Activated CD4-positive, alpha-beta memory T cell treated with anti-CD3 and anti-CD28 coated beads for 36 hours (primary cell): ENCODE data around the gene RNF149. TPM values are rescaled to one million over a fixed set of nuclear protein-coding genes. Genes with fewer than 3 reads are reported as not detected.

Experiments used
- CTCF ChIA-PET: fragments of 350-600 bp; sonication (Branson Sonifier 250); formaldehyde crosslinking; loops from one replicate; lab custom pipeline; 2021; ENCODE audit warnings: antibody characterized with exemption, inconsistent platforms; lab: Charles Lee
- POLR2A ChIA-PET: fragments of 350-600 bp; sonication (Branson Sonifier 250); formaldehyde crosslinking; loops from one replicate; lab custom pipeline; 2021; ENCODE audit warnings: antibody characterized with exemption; lab: Charles Lee
- DNase-seq: peaks from one replicate; pipeline ENCODE4 v3.0.0-alpha.2; 2020
- H3K27ac Mint-ChIP-seq: one replicate; pipeline ENCODE4 v1.8.0; 2021; ENCODE audit warnings: mixed read lengths
- H3K27me3 Mint-ChIP-seq: one replicate; pipeline ENCODE4 v1.8.0; 2021; ENCODE audit warnings: mixed read lengths
- H3K36me3 Mint-ChIP-seq: one replicate; pipeline ENCODE4 v1.8.0; 2021; ENCODE audit warnings: mixed read lengths
- H3K4me1 Mint-ChIP-seq: one replicate; pipeline ENCODE4 v1.8.0; 2021; ENCODE audit warnings: low read depth, mixed read lengths
- H3K4me3 Mint-ChIP-seq: one replicate; pipeline ENCODE4 v1.8.0; 2021; ENCODE audit warnings: mild to moderate bottlenecking, mixed read lengths
- H3K9me3 Mint-ChIP-seq: one replicate; pipeline ENCODE4 v1.8.0; 2021; ENCODE audit warnings: mixed read lengths
- intact Hi-C: fragments of 100-400 bp; cut with micrococcal nuclease; formaldehyde crosslinking; loops from one replicate; pipeline ENCODE4 v1.15.1; 2023
- total RNA-seq, 2 experiments: library from RNA; stranded (reverse); gene quantifications; one replicate each; pipeline ENCODE4 v1.2.3, GENCODE V29; 2021

Gene RNF149
- total RNA-seq, 2 experiments from 2014 or later = 42.1 to 46.9 TPM

DNA sequence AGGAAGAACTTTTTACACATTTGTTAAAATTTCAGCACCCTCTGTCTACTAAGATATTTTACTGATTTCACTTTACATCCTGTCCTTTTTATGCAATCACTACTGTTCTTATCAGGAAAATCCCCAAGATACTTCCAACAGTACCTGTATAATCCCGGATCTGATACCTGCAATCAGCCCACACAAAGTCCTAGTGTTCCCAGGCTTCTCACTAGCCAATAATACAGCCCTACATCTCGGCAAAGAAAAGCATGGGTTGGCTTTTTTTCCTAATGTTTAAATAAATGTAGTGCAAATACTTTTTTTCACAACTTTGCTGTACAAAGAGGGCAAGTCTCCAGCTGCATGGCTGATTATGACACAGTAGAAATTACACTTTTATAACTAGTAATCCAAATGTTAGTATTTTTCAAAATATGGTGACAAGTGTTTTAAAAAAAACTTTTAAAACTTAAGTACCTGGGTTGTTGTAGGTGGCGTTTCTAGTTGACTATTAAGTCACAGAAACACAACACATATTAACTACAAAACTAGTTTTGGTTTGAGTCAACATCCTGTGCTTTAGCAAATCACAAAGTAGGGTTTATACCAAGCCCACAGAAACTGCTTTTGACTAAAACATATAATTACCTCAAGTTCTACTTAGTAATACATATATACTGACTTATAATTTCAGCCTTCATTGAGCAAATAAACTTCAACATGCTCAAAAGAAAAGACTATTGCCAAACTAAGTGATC lies 36.3 kb downstream of the RNF149 start:
- H3K4me3 Mint-ChIP-seq = no peak overlapping the region

DNA sequence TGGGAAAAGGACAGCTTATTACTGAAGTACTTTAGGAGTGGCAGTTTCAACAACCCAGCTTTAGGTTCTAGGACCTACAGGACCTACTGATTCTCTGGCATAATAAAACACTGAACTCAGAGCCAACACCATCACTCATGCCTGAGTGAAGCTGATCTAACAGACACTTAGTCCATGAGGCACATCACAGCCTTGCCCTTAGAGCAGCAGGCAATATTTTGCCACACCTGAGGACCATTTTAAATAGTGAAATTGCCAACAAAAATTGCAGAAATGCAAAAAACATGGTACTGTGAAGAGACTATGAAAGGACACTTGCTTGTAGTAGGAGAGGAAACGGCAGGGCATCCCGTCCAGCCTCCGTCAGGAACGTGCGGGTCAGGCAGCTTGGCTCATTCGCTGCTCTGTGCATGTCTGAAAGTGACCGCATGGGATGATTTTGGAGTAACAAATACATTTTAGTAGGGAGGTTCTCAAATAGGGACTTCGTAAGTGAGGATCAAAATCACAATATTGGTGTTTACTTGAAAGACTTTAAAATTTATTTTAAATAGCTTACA lies 37.7 kb downstream of the RNF149 start:
- ChIA-PET CTCF (interaction anchor here (1.4 to 2.2 kb wide), 3 partner anchors 18 to 117 kb away, joined by 4 to 9 read pairs (median 6); partner anchors contain the start of genes CNOT11 and CREG2), POLR2A (interaction anchor here (1.2 to 2.2 kb wide), 3 partner anchors 15 to 19 kb away, joined by 3 to 5 read pairs (median 5); partner anchors contain the start of gene CNOT11)
- intact Hi-C loops = no loop called here
- no peak overlapping the region for H3K27ac Mint-ChIP-seq
- peaks cover 53% of the 10 kb centered on the region for H3K4me1 Mint-ChIP-seq
- no peaks in the 10 kb centered on the region for H3K9me3 Mint-ChIP-seq
- peaks cover 58% of the 10 kb centered on the region for H3K36me3 Mint-ChIP-seq
- H3K27me3 Mint-ChIP-seq = no peaks in the 10 kb centered on the region
- no peak for DNase-seq
- no peak overlapping the region for H3K4me3 Mint-ChIP-seq

More for the DNA sequence above, 36.3 kb downstream of the RNF149 start:
- H3K4me1 Mint-ChIP-seq = peaks cover 46% of the 10 kb centered on the region
- POLR2A ChIA-PET = interaction anchor here (0.6 to 1.2 kb wide), 3 partner anchors 16 to 126 kb away, joined by 3 to 5 read pairs (median 4); no protein-coding TSS in a partner anchor
- H3K27ac Mint-ChIP-seq = peak overlapping the region; percentile 70
- no peak for DNase-seq
- intact Hi-C loops = loop anchor here (1.0 kb wide), 3 partner anchors 8 to 35 kb away; partner anchors contain the start of gene CNOT11
- peaks cover 55% of the 10 kb centered on the region for H3K36me3 Mint-ChIP-seq
- CTCF ChIA-PET = interaction anchor here (0.6 to 0.7 kb wide), 4 partner anchors 30 to 1247 kb away, joined by 3 to 4 read pairs (median 4); no protein-coding TSS in a partner anchor
- H3K9me3 Mint-ChIP-seq = no peaks in the 10 kb centered on the region
- no peaks in the 10 kb centered on the region for H3K27me3 Mint-ChIP-seq

DNA sequence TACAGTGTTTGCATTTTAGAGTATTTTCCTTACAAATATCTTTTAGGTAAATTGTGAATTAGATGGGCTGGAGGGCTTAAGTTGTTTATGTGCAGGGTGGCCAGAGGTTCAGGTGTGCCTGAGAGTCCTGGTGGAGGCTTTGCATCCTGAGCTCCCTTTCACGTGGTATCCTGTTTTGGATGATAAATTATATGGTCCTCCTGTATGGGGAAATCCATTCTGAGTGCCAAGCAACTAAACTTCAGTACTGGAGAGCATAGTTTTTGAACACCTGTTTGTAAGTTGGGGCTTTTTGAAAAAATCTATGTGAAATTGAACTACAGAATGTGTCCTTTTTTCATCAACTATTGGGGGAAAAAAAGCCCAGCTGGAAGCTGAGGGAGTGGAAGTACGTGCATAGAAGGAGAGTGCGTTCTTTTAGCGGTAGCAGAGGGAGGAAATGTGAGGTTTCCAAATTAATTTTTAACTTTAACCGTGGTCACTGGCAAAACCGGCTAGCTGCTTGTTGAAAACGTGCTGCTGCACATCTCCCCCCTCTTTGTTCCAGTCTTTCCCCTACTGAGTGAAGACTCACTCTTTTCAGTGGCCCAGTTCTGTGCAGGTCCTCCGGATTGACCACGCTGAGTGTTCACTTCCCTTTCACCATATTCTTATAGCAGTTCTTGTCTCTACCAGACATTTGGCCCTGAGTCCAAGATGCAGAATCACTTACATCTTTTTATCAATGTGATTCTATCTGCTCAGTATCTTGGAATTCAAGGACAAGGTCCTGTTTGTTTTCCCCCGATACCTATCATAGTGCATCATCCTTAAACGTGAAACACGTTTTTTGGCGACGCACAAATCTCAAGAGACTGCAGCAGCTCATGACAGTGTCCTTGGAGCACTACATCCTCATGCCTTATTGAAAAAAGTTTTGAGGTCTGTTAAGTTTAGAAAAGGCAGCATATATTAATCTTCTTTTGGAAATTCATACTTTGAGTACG lies 40.5 kb downstream of the RNF149 start:
- POLR2A ChIA-PET = interaction anchor here (0.9 kb wide), 1 partner anchor 41 kb away, joined by 4 read pairs; the partner anchor contains the start of gene RNF149
- intact Hi-C loops = no loop called here
- H3K9me3 Mint-ChIP-seq = no peaks in the 10 kb centered on the region
- peaks cover 64% of the 10 kb centered on the region for H3K36me3 Mint-ChIP-seq
- no peak overlapping the region for H3K4me3 Mint-ChIP-seq
- no peaks in the 10 kb centered on the region for H3K27me3 Mint-ChIP-seq
- H3K27ac Mint-ChIP-seq = peak overlapping the region; percentile 3
- no peak for DNase-seq
- peaks cover 61% of the 10 kb centered on the region for H3K4me1 Mint-ChIP-seq
- CTCF ChIA-PET = interaction anchor here (1.6 kb wide), 1 partner anchor 15 kb away, joined by 3 read pairs; no protein-coding TSS in a partner anchor

DNA sequence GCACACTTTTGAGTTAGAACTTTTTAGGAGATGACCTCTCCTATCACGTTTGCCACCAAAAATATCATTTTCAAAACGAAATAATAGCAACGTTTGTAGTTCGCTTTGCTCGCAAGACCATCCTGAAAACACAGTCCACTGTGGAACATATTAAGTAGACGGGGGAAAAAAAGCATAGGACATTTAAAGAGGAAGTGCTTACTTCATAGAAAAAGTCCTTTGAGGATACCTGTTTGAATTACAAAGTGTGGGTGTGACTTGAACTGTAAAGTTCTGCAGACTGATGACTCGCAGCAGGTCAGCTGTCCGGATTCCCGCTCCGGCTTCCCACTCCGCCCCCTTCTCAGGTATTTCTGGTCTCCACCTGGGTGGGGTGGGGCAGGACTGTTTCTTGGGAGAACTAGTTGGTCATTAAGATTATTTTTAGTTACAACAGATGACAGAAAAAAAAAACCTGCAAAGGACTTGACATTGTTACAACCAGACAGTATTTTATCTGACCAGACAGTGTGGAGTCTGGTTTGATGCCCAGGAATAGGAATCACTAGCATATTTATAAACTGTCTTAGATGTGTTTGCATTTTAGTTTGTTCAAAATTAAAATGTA lies 42.5 kb downstream of the RNF149 start:
- Mint-ChIP-seq H3K4me3 (no peak overlapping the region), H3K4me1 (peaks cover 51% of the 10 kb centered on the region), H3K36me3 (peaks cover 60% of the 10 kb centered on the region), H3K27me3 (no peaks in the 10 kb centered on the region), H3K9me3 (no peaks in the 10 kb centered on the region), H3K27ac (peak overlapping the region; percentile 34)
- ChIA-PET CTCF (no interaction called here), POLR2A (no interaction called here)
- no peak for DNase-seq
- intact Hi-C loops = loop anchor here (2.0 kb wide), 1 partner anchor 41 kb away; no protein-coding TSS in a partner anchor

DNA sequence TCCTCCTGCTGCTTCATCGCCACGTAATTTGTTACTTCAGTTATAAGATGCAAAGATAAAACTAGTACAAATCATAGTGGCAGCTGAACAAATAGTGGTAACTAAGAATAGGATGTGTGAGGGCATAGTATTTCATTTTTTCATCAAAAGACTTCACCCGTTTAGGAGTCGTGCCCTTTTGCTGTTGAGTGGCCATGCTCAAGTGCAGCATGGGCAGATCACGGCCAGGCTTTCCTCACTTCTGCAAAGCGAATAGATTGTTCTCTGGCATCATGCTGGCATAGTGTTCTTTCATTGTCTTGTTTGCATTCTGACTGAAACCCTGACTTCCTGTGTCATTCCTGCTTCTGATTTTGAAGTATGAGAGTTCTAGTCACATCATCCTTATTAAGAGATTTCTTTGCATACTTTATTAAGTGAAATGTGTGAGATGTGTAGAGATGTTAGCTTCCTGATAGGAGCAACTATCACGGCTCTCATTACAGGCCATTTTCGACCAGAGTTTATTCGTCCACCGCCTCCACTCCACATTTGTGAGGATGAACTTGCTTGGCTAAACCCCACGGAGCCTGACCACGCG lies 44.1 kb downstream of the RNF149 start:
- Mint-ChIP-seq H3K27me3 (no peaks in the 10 kb centered on the region), H3K9me3 (no peaks in the 10 kb centered on the region), H3K27ac (peak overlapping the region; percentile 23), H3K4me3 (no peak overlapping the region), H3K4me1 (peaks cover 47% of the 10 kb centered on the region), H3K36me3 (peaks cover 52% of the 10 kb centered on the region)
- ChIA-PET POLR2A (interaction anchor here (1.8 kb wide), 1 partner anchor 11 kb away, joined by 6 read pairs; no protein-coding TSS in a partner anchor), CTCF (no interaction called here)
- intact Hi-C loops = loop anchor here (1.0 to 2.0 kb wide), 2 partner anchors 8 to 42 kb away; no protein-coding TSS in a partner anchor
- no peak for DNase-seq

DNA sequence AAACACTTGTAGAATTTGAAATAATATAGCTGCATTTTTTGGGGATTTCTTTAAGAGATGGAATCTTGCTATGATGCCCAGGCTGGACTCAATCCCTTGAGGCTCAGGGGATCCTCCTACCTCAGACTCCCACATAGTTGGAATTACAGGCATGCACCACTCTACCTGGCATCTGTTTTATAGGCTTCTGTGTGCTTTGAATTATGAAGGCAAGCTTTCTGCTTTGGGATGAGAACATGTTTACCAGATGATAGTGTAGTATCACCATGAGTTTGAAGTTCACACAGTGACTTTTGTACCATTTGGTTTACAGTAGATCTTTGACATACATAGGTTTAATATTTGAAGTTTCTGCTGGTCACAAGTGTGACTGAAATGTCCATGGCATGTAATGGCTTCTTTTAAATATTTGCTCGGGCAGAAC lies 45.1 kb downstream of the RNF149 start:
- intact Hi-C loops = no loop called here
- Mint-ChIP-seq H3K27ac (no peak overlapping the region), H3K9me3 (no peaks in the 10 kb centered on the region), H3K36me3 (peaks cover 54% of the 10 kb centered on the region), H3K4me3 (no peak overlapping the region), H3K27me3 (no peaks in the 10 kb centered on the region), H3K4me1 (peaks cover 52% of the 10 kb centered on the region)
- POLR2A ChIA-PET = interaction anchor here (0.6 to 1.8 kb wide), 3 partner anchors 10 to 511 kb away, joined by 3 to 6 read pairs (median 4); no protein-coding TSS in a partner anchor
- DNase-seq = no peak
- CTCF ChIA-PET = no interaction called here

DNA sequence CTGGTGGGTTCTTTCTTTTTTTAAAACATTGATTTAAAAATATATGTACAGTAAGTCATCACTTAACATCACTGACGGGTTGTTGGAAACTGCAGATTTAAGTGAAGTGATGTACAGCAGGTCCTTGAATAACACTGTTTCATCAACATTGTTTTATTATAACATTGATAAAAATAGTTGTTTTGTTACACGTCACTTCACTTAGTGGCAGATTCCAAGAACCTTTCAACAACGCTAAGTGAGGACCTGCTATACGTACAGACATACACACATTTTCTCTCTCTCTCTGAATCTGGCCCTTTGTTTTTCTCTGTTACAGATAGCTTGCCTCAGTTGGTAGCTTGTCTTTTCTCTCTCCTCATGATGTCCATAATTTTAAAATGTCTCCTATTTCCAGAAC lies 46.4 kb downstream of the RNF149 start:
- Mint-ChIP-seq H3K36me3 (peaks cover 51% of the 10 kb centered on the region), H3K9me3 (no peaks in the 10 kb centered on the region), H3K27me3 (no peaks in the 10 kb centered on the region), H3K4me3 (no peak overlapping the region), H3K4me1 (peaks cover 50% of the 10 kb centered on the region), H3K27ac (no peak overlapping the region)
- intact Hi-C loops = no loop called here
- ChIA-PET CTCF (no interaction called here), POLR2A (no interaction called here)
- DNase-seq = no peak

DNA sequence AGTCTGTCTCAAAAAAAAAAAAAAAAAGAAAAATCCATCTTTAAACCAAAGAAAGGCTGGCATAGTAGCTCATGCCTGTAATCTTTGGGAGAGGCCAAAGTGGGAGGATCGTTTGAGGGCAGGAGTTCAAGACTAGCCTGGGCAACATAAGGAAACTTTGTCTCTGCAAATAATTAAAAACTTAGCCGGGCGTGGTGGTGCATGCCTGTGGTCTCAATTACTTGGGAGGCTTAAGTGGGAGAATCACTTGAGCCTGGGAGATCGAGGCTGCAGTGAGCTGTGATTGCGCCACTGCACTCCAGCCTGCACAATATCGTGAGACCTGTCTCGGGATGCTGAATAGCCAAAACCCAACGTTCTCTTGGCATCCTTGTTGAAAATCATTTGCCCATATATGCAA lies 49.7 kb downstream of the RNF149 start:
- H3K4me3 Mint-ChIP-seq = no peak overlapping the region
- no peak for DNase-seq
- ChIA-PET POLR2A (interaction anchor here (0.6 kb wide), 1 partner anchor 50 kb away, joined by 3 read pairs; no protein-coding TSS in a partner anchor), CTCF (interaction anchor here (0.6 kb wide), 1 partner anchor 42 kb away, joined by 3 read pairs; no protein-coding TSS in a partner anchor)
- intact Hi-C loops = no loop called here
- H3K27me3 Mint-ChIP-seq = no peaks in the 10 kb centered on the region
- H3K4me1 Mint-ChIP-seq = peaks cover 56% of the 10 kb centered on the region
- H3K9me3 Mint-ChIP-seq = no peaks in the 10 kb centered on the region
- peaks cover 29% of the 10 kb centered on the region for H3K36me3 Mint-ChIP-seq
- no peak overlapping the region for H3K27ac Mint-ChIP-seq

DNA sequence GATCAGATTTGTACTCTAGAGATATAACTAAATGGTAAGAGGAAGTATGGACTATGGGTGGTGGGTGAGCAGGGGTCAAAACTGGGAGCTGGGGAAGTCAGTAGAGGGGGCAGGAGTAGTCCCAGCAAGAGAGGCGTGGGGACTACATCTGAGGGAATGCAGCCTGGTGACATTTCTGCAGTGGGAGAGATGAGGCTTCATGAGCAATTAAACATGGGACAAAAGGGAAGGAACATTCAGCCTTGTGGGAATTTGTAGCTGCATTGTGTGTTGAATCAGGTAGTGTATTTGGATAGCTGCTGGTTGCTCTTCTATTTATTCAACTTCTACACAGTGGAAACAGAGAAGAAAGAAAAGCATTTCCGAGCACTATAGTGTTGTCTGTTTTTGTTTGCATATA lies 52.2 kb downstream of the RNF149 start:
- ChIA-PET CTCF (no interaction called here), POLR2A (interaction anchor here (1.1 to 1.3 kb wide), 2 partner anchors 15 to 52 kb away, joined by 3 read pairs; partner anchors contain the start of gene RNF149)
- H3K27me3 Mint-ChIP-seq = no peaks in the 10 kb centered on the region
- H3K27ac Mint-ChIP-seq = no peak overlapping the region
- no peak for DNase-seq
- no peak overlapping the region for H3K4me3 Mint-ChIP-seq
- intact Hi-C loops = no loop called here
- H3K9me3 Mint-ChIP-seq = no peaks in the 10 kb centered on the region
- peaks cover 25% of the 10 kb centered on the region for H3K36me3 Mint-ChIP-seq
- H3K4me1 Mint-ChIP-seq = peaks cover 53% of the 10 kb centered on the region

DNA sequence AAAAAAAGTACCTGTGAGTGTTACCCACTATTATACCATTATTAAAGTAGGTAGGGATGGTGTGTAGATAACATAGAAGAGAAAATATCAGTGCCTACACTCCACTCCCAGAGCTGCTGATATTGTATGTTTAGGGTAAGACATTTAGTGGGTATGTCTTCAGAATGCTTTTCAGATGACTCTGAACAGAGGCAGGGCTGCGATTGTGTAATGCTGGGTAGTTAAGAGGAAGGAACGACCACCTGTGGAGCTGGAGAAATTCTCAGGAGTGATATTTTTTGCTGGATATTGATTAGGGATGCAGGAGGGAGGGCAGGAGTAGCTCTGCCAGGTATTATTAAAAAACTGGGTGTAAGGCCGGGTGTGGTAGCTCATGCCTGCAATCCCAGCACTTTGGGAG lies 53.0 kb downstream of the RNF149 start:
- DNase-seq = no peak
- ChIA-PET CTCF (interaction anchor here (1.1 kb wide), 1 partner anchor 14 kb away, joined by 4 read pairs; no protein-coding TSS in a partner anchor), POLR2A (interaction anchor here (1.1 to 1.3 kb wide), 2 partner anchors 16 to 53 kb away, joined by 3 read pairs; partner anchors contain the start of gene RNF149)
- no peaks in the 10 kb centered on the region for H3K9me3 Mint-ChIP-seq
- no peaks in the 10 kb centered on the region for H3K27me3 Mint-ChIP-seq
- H3K27ac Mint-ChIP-seq = no peak overlapping the region
- peaks cover 54% of the 10 kb centered on the region for H3K4me1 Mint-ChIP-seq
- intact Hi-C loops = no loop called here
- H3K4me3 Mint-ChIP-seq = no peak overlapping the region
- peaks cover 25% of the 10 kb centered on the region for H3K36me3 Mint-ChIP-seq
